ENCODE results near the gene NSL1.

- TF ChIP-seq CTCF (IDR thresholded peaks at IDR 0.05; ENCODE audit: low read depth, low read length) (no peak), POLR2A (IDR thresholded peaks at IDR 0.05; ENCODE audit: extremely low read depth, insufficient read length) (no peak), MAX (IDR thresholded peaks at IDR 0.05; ENCODE audit: low read depth, low read length) (no peak)
These were observed 14.2 kb upstream of the NSL1 start for GRCh38 chr1:212805767-212806166.

Data from NB4 (cell line).